ENCODE results near the gene BASP1.

DNA sequence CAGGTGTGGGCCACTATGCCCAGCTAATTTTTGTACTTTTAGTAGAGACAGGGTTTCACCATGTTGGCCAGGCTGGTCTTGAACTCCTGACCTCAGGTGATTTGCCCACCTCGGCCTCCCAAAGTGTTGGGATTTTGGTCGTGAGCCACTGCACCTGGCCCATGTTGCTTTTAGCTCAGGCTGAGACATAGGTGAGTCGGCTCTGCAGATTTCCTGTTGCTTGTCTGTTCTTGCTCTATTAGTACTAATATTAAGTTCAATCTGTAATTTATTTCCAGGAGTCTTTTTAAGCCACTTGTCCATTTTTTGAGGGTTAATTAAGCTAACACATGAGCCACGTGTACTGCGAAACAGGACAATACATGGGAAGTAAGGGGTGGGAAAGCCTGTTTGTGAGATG lies 21.4 kb upstream of the BASP1 start:
- no peak for TF ChIP-seq EZH2 (IDR thresholded peaks at IDR 0.05; ENCODE audit: borderline replicate concordance, insufficient read depth, low read length, poor library complexity, severe bottlenecking)
- TF ChIP-seq, protein P1, sequence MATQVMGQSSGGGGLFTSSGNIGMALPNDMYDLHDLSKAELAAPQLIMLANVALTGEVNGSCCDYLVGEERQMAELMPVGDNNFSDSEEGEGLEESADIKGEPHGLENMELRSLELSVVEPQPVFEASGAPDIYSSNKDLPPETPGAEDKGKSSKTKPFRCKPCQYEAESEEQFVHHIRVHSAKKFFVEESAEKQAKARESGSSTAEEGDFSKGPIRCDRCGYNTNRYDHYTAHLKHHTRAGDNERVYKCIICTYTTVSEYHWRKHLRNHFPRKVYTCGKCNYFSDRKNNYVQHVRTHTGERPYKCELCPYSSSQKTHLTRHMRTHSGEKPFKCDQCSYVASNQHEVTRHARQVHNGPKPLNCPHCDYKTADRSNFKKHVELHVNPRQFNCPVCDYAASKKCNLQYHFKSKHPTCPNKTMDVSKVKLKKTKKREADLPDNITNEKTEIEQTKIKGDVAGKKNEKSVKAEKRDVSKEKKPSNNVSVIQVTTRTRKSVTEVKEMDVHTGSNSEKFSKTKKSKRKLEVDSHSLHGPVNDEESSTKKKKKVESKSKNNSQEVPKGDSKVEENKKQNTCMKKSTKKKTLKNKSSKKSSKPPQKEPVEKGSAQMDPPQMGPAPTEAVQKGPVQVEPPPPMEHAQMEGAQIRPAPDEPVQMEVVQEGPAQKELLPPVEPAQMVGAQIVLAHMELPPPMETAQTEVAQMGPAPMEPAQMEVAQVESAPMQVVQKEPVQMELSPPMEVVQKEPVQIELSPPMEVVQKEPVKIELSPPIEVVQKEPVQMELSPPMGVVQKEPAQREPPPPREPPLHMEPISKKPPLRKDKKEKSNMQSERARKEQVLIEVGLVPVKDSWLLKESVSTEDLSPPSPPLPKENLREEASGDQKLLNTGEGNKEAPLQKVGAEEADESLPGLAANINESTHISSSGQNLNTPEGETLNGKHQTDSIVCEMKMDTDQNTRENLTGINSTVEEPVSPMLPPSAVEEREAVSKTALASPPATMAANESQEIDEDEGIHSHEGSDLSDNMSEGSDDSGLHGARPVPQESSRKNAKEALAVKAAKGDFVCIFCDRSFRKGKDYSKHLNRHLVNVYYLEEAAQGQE (IDR thresholded peaks at IDR 0.05; ENCODE audit: borderline replicate concordance) = no peak
- TF ChIP-seq CTCF (IDR thresholded peaks at IDR 0.05; ENCODE audit: poor library complexity, severe bottlenecking) = no peak
- TF ChIP-seq EP300 (conservative IDR thresholded peaks at IDR 0.05; ENCODE audit: poor library complexity, severe bottlenecking) = no peak
- TF ChIP-seq TAF1 (IDR thresholded peaks at IDR 0.05; ENCODE audit: low read depth) = no peak
- no peak for TF ChIP-seq SMC3 (conservative IDR thresholded peaks at IDR 0.05; ENCODE audit: poor library complexity)
- no peak for TF ChIP-seq POLR2AphosphoS5 (IDR thresholded peaks at IDR 0.05)
- no peak for TF ChIP-seq RAD21 (conservative IDR thresholded peaks at IDR 0.05)

All from neural cell (in vitro differentiated cells).